ENCODE data around the gene ABI1. TPM values are rescaled to one million over a fixed set of nuclear protein-coding genes. Genes with fewer than 3 reads are reported as not detected.

Gene ABI1
- total and polyA plus RNA-seq, 9 of the 15 experiments (the other 6 are each of a cell fraction or from before 2014, with no cell fraction given): 22.1 to 52.3 (median 39.0) TPM

GRCh38 chr10:26890956-26891355 is 30.2 kb upstream of the ABI1 start (continued):
- no peak for TF ChIP-seq XRCC4 (IDR thresholded peaks at IDR 0.05; ENCODE audit: extremely low read depth, insufficient read depth, insufficient read length)
- TF ChIP-seq NR1H2 (CRISPR knock-in tag; IDR thresholded peaks at IDR 0.05): no peak
- 0 out of 2 replicates have a peak, but pooled peaks have one; percentile 25 for TF ChIP-seq CHAMP1 (IDR thresholded peaks at IDR 0.05)
- TF ChIP-seq MTA2 (IDR thresholded peaks at IDR 0.05; ENCODE audit: low read depth): no peak
- TF ChIP-seq NR2F6 (CRISPR knock-in tag; IDR thresholded peaks at IDR 0.05): no peak
- no peak for TF ChIP-seq ARID1B (IDR thresholded peaks at IDR 0.05)
- TF ChIP-seq HDAC1 (IDR thresholded peaks at IDR 0.05): 0 out of 4 replicates have a peak, but pooled peaks of 1 of the 2 experiments have one; percentile 19
- TF ChIP-seq ZMIZ1 (IDR thresholded peaks at IDR 0.05; ENCODE audit: low read depth in 2 of 2, low read length in 2 of 2): no peak
- TF ChIP-seq SIRT6 (IDR thresholded peaks at IDR 0.05; ENCODE audit: low read depth, low read length): no peak
- no peak for TF ChIP-seq ZNF23 (CRISPR knock-in tag; IDR thresholded peaks at IDR 0.05)
- no peak for TF ChIP-seq ZFP36 (IDR thresholded peaks at IDR 0.05; ENCODE audit: low read depth, low read length, partially characterized antibody)
- peak; percentile 38; the same call in 1 of the 2 replicates for TF ChIP-seq NFIC (IDR thresholded peaks at IDR 0.05)
- no peak for TF ChIP-seq NUFIP1 (IDR thresholded peaks at IDR 0.05; ENCODE audit: partially characterized antibody)
- TF ChIP-seq LARP7 (IDR thresholded peaks at IDR 0.05): peak; percentile 15; the same call in 1 of the 2 replicates
- TF ChIP-seq ELF4 (CRISPR knock-in tag; IDR thresholded peaks at IDR 0.05): 0 out of 2 replicates have a peak, but pooled peaks have one; percentile 26
- no peak for TF ChIP-seq ZSCAN29 (IDR thresholded peaks at IDR 0.05)
- no peak for TF ChIP-seq NCOA1 (IDR thresholded peaks at IDR 0.05; ENCODE audit: low read depth)
- TF ChIP-seq SPI1 (IDR thresholded peaks at IDR 0.05; ENCODE audit: borderline replicate concordance, low read depth, low read length): peak; percentile 30; the same call in 1 of the 2 replicates
